Neuronal stem cell (in vitro differentiated cells): Measurements from ENCODE around the gene MID1.

Source experiments
- DNase-seq: peaks from one replicate; pipeline ENCODE4 v3.0.0-alpha.2; 2013; ENCODE audit warnings: low spot score
- H2AFZ ChIP-seq: one replicate; pipeline ENCODE4 v1.6.1; 2013; ENCODE audit warnings: mild to moderate bottlenecking, low read length, inconsistent platforms
- H2AK5ac ChIP-seq: 2 replicates; pipeline ENCODE4 v1.6.1; 2013; ENCODE audit warnings: low read depth, mild to moderate bottlenecking, inconsistent platforms, low read length, moderate library complexity, mixed read lengths
- H2BK120ac ChIP-seq: 2 replicates; pipeline ENCODE4 v1.6.1; 2013; ENCODE audit warnings: low read depth, mild to moderate bottlenecking, inconsistent platforms, low read length, moderate library complexity, mixed read lengths
- H2BK12ac ChIP-seq: one replicate; pipeline ENCODE4 v1.6.1; 2013; ENCODE audit warnings: low read length, inconsistent platforms
- H2BK15ac ChIP-seq: 2 replicates; pipeline ENCODE4 v1.6.1; 2013; ENCODE audit warnings: mild to moderate bottlenecking, low read length, inconsistent platforms, mixed read lengths
- H2BK5ac ChIP-seq: one replicate; pipeline ENCODE4 v1.6.1; 2013; ENCODE audit warnings: inconsistent platforms, mild to moderate bottlenecking, low read length, moderate library complexity
- H3K14ac ChIP-seq: one replicate; pipeline ENCODE4 v1.6.1; 2013; ENCODE audit warnings: low read length, inconsistent platforms
- H3K18ac ChIP-seq: 2 replicates; pipeline ENCODE4 v1.6.1; 2013; ENCODE audit warnings: low read length, inconsistent platforms
- H3K23ac ChIP-seq: 2 replicates; pipeline ENCODE4 v1.6.1; 2013; ENCODE audit warnings: low read depth, mild to moderate bottlenecking, mixed read lengths, low read length, inconsistent platforms; ENCODE audit not compliant: poor library complexity
- H3K27ac ChIP-seq: replicated peaks from 3 replicates; pipeline ENCODE4 v1.5.1; 2013; ENCODE audit warnings: low read length, inconsistent platforms
- H3K27me3 ChIP-seq, 3 experiments: 2 replicates each; pipeline ENCODE4 v1.6.1; 2013; ENCODE audit warnings: low read length in 3 of 3, mild to moderate bottlenecking in 2 of 3, inconsistent platforms in 1 of 3, low read depth in 1 of 3, mixed read lengths in 1 of 3, moderate library complexity in 1 of 3; ENCODE audit not compliant: control insufficient read depth in 3 of 3, insufficient read depth in 3 of 3
- H3K36me3 ChIP-seq, 2 donors: replicated peaks in 1 of 2; 2 replicates each; pipeline ENCODE4 v1.6.1; 2013; ENCODE audit warnings: low read length in 2 of 2; ENCODE audit not compliant: control insufficient read depth in 2 of 2, insufficient read depth in 2 of 2
- H3K4ac ChIP-seq: 2 replicates; pipeline ENCODE4 v1.6.1; 2013; ENCODE audit warnings: inconsistent platforms, mild to moderate bottlenecking, low read length, moderate library complexity
- H3K4me1 ChIP-seq, 2 donors: 1 replicate in 1 of 2; 2 replicates in 1 of 2; pipeline ENCODE4 v1.6.1; 2013; ENCODE audit warnings: low read length in 2 of 2, low read depth in 1 of 2; ENCODE audit not compliant: control insufficient read depth in 2 of 2, insufficient read depth in 1 of 2
- H3K4me2 ChIP-seq: one replicate; pipeline ENCODE4 v1.6.1; 2013; ENCODE audit warnings: mild to moderate bottlenecking, low read length, inconsistent platforms; ENCODE audit not compliant: insufficient read depth, poor library complexity, severe bottlenecking
- H3K4me3 ChIP-seq, 2 donors: 2 replicates each; pipeline ENCODE4 v1.5.1; 2013; ENCODE audit warnings: low read length in 2 of 2, mild to moderate bottlenecking in 2 of 2, inconsistent platforms in 1 of 2, moderate library complexity in 1 of 2
- H3K79me1 ChIP-seq: one replicate; pipeline ENCODE4 v1.6.1; 2013; ENCODE audit warnings: low read depth, mild to moderate bottlenecking, inconsistent platforms, low read length, moderate library complexity
- H3K9ac ChIP-seq: one replicate; pipeline ENCODE4 v1.6.1; 2013; ENCODE audit warnings: mild to moderate bottlenecking, low read depth, low read length, inconsistent platforms; ENCODE audit not compliant: poor library complexity
- H3K9me3 ChIP-seq, 2 donors: replicated peaks in 1 of 2; 2 replicates each; pipeline versions ENCODE3 to v1.6.1; 2013; ENCODE audit warnings: low read length in 2 of 2, mild to moderate bottlenecking in 2 of 2, inconsistent platforms in 1 of 2, low read depth in 1 of 2, mixed read lengths in 1 of 2, moderate library complexity in 1 of 2; ENCODE audit not compliant: control insufficient read depth in 2 of 2, insufficient read depth in 1 of 2
- H4K8ac ChIP-seq: one replicate; pipeline ENCODE4 v1.6.1; 2013; ENCODE audit warnings: low read depth, mild to moderate bottlenecking, inconsistent platforms, low read length, moderate library complexity
- H4K91ac ChIP-seq: one replicate; pipeline ENCODE4 v1.6.1; 2013; ENCODE audit warnings: low read length, low read depth, mild to moderate bottlenecking, inconsistent platforms; ENCODE audit not compliant: poor library complexity
- WGBS, 2 donors: extraction: QIAGEN DNeasy Blood & Tissue Kit; methylation state at CpG; one replicate each; pipeline ENCODE4 v1.1.7; 2013; ENCODE audit warnings: missing lambda C conversion rate in 2 of 2, mixed read lengths in 1 of 2; ENCODE audit not compliant: insufficient read length in 2 of 2, insufficient replicate concordance in 1 of 2; ENCODE audit errors: extremely low coverage in 2 of 2; 5-methylcytosine and 5-hydroxymethylcytosine counted together

The MID1 gene

DNA sequence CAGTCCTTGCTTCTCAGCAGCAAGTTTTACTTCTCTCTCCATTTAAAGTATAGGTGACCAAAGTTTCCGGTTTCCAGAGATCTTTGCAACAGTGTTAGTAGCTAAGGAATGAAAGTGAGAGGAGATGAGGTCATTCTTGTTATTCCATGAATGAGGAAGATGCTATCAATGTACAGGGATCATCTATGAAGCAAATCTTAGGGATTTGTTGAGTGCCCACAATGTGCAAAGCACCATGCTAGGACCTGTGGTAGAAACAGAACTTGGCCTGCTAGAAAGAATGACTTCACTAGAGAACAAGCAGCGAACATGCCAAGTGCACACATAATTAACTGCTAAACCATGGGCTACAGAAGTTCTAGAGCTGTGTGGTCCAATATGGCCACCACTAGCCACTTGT, 112.5 kb downstream of the MID1 start:
- DNase-seq = no peak
- H2BK5ac ChIP-seq = no peak overlapping the region
- no peak overlapping the region for H3K9ac ChIP-seq
- H3K27ac ChIP-seq = no peak overlapping the region
- no peak overlapping the region for H2AK5ac ChIP-seq
- H3K9me3 ChIP-seq = no peaks in the 10 kb centered on the region
- H3K23ac ChIP-seq = no peak overlapping the region
- no CpG with 5 or more reads among the region's 2 CpGs for WGBS, 2 donors
- no peak overlapping the region for H3K4me3 ChIP-seq
- H2BK120ac ChIP-seq = no peak overlapping the region
- no peak overlapping the region for H4K91ac ChIP-seq
- no peak overlapping the region for H3K14ac ChIP-seq
- peaks cover 0 to 9% of the 10 kb centered on the region in 2 donors for H3K4me1 ChIP-seq
- H3K4me2 ChIP-seq = no peak overlapping the region
- H2BK15ac ChIP-seq = no peak overlapping the region
- no peak overlapping the region for H3K18ac ChIP-seq
- no peak overlapping the region for H2AFZ ChIP-seq
- no peak overlapping the region for H3K4ac ChIP-seq
- peaks cover 0 to 17% of the 10 kb centered on the region in 2 donors for H3K36me3 ChIP-seq
- no peaks in the 10 kb centered on the region for H3K79me1 ChIP-seq
- H4K8ac ChIP-seq = no peak overlapping the region
- no peaks in the 10 kb centered on the region for H3K27me3 ChIP-seq
- no peak overlapping the region for H2BK12ac ChIP-seq

DNA sequence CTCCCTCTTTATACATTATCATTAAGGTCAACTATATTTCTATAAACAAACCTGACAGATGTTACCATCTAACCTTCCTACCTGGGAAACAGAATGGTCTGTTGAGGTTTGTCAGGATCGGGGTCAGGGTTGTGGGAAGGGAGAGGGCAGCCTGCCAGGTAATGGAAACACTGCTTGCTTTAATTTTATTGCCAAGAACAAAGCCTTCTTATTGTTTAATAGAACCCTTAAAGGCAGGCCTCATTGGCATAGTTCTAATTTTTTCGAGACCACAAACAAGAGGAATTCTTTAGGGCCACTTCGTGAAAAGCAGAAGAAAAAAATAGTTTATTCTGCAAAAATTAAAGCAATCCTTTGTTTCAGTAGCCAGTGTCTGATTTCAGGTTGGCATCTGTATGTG, 113.2 kb downstream of the MID1 start:
- Histone ChIP-seq H2BK5ac (no peak overlapping the region), H3K27me3 (no peaks in the 10 kb centered on the region), H3K4me3 (no peak overlapping the region), H3K14ac (no peak overlapping the region), H3K9ac (no peak overlapping the region), H2BK12ac (no peak overlapping the region), H3K4ac (no peak overlapping the region), H3K4me2 (no peak overlapping the region), H3K4me1 (peaks cover 0 to 9% of the 10 kb centered on the region in 2 donors), H2BK15ac (no peak overlapping the region), H2AK5ac (no peak overlapping the region), H4K8ac (no peak overlapping the region), H3K79me1 (no peaks in the 10 kb centered on the region), H3K9me3 (no peaks in the 10 kb centered on the region), H4K91ac (no peak overlapping the region), H2BK120ac (no peak overlapping the region), H3K18ac (no peak overlapping the region), H3K27ac (no peak overlapping the region), H3K23ac (no peak overlapping the region), H2AFZ (no peak overlapping the region), H3K36me3 (peaks cover 0 to 14% of the 10 kb centered on the region in 2 donors)
- no CpG with 5 or more reads among the region's 3 CpGs for WGBS, 2 donors
- DNase-seq = no peak

DNA sequence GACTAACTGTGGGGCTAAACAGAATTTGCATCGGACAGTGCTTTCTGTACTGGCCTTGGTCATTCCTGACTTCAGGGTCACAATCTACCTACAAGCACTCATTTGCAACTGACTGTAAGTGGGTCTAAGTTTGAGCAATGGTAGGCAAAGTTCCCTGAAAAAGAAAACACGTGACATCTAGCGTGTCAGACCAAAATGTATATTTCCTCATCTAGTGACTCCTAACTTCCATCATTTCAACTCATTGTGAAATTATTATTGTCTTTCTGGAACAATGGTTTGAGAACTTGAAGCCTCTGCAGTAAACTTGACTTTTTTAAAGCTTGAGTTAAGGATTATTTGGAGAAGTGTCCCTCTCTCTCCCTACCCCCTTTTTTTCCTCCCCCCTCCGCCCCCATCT, 113.6 kb downstream of the MID1 start:
- Histone ChIP-seq H3K36me3 (peaks cover 0 to 14% of the 10 kb centered on the region in 2 donors), H3K18ac (no peak overlapping the region), H3K4me2 (no peak overlapping the region), H2AFZ (no peak overlapping the region), H2BK12ac (no peak overlapping the region), H3K4me3 (no peak overlapping the region), H2BK5ac (no peak overlapping the region), H3K9me3 (no peaks in the 10 kb centered on the region), H3K4ac (no peak overlapping the region), H4K8ac (no peak overlapping the region), H3K14ac (no peak overlapping the region), H3K79me1 (no peaks in the 10 kb centered on the region), H3K23ac (no peak overlapping the region), H3K9ac (no peak overlapping the region), H3K27me3 (no peaks in the 10 kb centered on the region), H3K4me1 (peaks cover 0 to 9% of the 10 kb centered on the region in 2 donors), H4K91ac (no peak overlapping the region), H2BK120ac (no peak overlapping the region), H2BK15ac (no peak overlapping the region), H3K27ac (no peak overlapping the region), H2AK5ac (no peak overlapping the region)
- no peak for DNase-seq
- WGBS, 2 donors = no CpG with 5 or more reads among the region's 4 CpGs

DNA sequence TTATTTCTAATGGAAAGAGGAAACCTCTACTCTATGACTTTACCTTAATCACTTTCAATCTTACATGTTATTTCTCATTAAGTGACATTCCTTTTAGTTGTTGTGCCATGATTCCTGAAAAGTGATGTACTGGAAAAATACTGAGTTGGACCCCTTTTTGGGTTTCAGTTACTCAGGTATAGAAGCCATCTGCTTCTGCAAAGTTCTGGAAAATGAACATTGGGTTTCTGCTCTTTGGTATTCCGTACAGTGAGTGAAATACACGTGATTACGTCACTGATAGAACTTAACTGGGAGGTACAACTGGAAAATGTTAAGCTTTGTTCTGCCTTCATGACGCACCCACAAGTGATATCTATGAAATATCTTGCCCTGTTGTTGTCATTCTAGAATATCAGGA, 114.7 kb downstream of the MID1 start:
- H3K4me2 ChIP-seq = no peak overlapping the region
- H3K27me3 ChIP-seq = no peaks in the 10 kb centered on the region
- no peak overlapping the region for H3K4me3 ChIP-seq
- H3K79me1 ChIP-seq = no peaks in the 10 kb centered on the region
- H2BK5ac ChIP-seq = no peak overlapping the region
- H3K4me1 ChIP-seq = peaks cover 0 to 9% of the 10 kb centered on the region in 2 donors
- no peak overlapping the region for H2BK120ac ChIP-seq
- H4K91ac ChIP-seq = no peak overlapping the region
- H2AK5ac ChIP-seq = no peak overlapping the region
- no peak for DNase-seq
- peaks cover 0 to 24% of the 10 kb centered on the region in 2 donors for H3K36me3 ChIP-seq
- H3K27ac ChIP-seq = no peak overlapping the region
- no peak overlapping the region for H3K9ac ChIP-seq
- no peak overlapping the region for H2AFZ ChIP-seq
- H3K4ac ChIP-seq = no peak overlapping the region
- no peak overlapping the region for H2BK12ac ChIP-seq
- no CpG with 5 or more reads among the region's 4 CpGs for WGBS, 2 donors
- H4K8ac ChIP-seq = no peak overlapping the region
- H3K23ac ChIP-seq = no peak overlapping the region
- no peaks in the 10 kb centered on the region for H3K9me3 ChIP-seq
- H3K18ac ChIP-seq = no peak overlapping the region
- no peak overlapping the region for H3K14ac ChIP-seq
- no peak overlapping the region for H2BK15ac ChIP-seq
